Daoy (cell line): ENCODE results near the gene YWHAH. TPM values are rescaled to one million over a fixed set of nuclear protein-coding genes. Genes with fewer than 3 reads are reported as not detected.
A peak's percentile ranks its signal among the peaks of the same experiment; 100 is the strongest.
"Not testable (repeated sequence)": the region's sequence is repeated elsewhere in the genome, so short reads cannot be mapped to it uniquely, and the experiment has no call there.

Source experiments
- DNase-seq: peaks from one replicate; pipeline ENCODE4 v3.0.0-alpha.2; 2015; ENCODE audit warnings: low read depth
- total RNA-seq: library from RNA; depleted of rRNA; stranded (reverse); fragments of >200 nt; shearing (Covaris generic); gene quantifications from 2 replicates; pipeline ENCODE4 v1.2.3, GENCODE V29; 2014; rRNA removed

Gene YWHAH
- total RNA-seq, 1 experiment from 2014 or later = 195 TPM

- not testable (repeated sequence) for DNase-seq
These were observed 37.6 kb downstream of the YWHAH start for GRCh38 chr22:31981976-31982375.

DNA sequence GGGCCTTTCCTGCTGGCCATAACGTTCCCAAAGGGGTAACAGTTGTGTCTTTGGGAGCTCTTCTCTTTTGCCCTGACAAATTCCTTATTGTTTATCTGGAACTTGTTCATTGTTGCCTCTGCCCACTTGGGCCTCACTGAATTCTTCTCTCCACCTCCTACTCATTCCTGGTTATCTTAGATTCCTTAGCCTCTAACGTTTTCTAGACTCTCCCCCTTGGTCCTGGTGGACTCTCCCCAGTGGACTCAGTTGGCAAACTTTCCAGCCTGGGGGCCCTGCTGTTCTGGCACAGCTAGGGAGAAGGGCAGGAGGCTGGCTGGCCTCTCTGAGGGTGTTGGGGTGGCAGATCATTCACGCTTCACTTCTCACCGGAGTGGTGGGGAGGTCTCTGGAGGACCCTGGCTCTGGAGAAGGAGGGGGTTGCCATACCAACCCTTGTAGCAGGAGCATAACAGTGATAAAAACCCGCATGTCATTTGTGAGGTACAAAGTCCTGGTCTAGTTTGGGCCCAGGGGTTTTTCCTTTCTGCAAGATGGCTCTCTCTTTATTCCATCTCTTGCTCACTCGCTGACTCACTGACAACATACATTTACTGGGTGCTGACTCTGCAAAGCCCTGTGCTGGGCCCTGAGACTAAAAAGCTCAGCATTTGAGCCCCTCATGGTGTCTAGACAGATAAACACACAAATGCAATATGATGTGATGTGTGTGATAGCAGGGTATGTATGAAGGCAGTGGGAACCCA, 39.7 kb downstream of the YWHAH start:
- no peak for DNase-seq

GRCh38 chr22:31987218-31987617, 42.9 kb downstream of the YWHAH start:
- DNase-seq = no peak

DNA sequence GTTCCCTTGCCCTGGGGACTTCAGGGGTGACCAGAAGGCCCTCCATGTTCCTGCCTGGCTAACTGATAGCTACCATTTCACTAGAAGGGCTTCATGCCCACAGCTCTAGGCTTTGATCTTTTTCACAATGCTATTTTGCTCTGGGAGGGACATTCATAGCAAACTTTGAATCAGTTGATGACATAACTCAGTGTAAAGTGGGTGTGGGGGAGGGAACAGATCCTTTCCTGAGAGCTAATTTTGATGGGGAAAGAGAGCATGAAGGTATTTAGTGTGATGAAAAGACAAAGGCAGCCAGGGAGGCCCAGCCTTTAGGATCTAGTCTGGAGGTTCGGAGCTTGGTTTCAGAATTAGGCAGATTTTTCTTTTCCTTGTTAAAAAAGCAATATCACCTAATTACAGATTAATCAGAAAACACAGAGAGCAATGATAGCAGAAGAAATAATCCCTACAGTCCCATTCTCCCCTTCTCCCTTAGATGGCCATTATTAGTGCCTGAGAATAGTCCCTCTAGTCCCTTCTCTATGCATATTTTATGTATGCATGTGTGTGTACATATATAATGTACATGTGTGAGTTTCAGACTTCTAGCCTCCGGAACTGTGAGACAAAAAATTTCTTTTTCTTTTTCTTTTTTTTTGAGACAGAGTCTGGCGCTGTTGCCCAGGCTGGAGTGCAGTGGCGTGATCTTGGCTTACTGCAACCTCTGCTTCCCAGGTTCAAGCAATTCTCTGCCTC, 46.9 kb downstream of the YWHAH start:
- no peak for DNase-seq

DNA sequence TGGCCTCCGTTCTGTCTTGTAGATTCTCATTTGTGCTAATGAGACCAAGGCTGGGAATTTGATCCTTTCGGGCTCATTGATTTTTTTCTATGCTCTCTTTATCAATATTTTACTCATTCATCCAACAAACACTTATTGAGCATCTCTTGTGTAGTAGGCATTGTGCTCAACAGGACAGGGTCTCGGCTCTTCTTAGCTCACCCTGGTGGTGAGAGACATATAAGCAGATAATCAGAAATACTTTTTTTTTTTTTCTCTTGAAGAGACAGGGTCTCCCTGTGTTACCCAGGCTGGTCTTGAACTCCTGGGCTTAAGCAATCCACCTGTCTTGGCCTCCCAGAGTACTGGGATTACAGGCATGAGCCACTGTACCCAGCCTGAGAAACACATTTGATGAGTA, 50.7 kb downstream of the YWHAH start:
- no peak for DNase-seq

DNA sequence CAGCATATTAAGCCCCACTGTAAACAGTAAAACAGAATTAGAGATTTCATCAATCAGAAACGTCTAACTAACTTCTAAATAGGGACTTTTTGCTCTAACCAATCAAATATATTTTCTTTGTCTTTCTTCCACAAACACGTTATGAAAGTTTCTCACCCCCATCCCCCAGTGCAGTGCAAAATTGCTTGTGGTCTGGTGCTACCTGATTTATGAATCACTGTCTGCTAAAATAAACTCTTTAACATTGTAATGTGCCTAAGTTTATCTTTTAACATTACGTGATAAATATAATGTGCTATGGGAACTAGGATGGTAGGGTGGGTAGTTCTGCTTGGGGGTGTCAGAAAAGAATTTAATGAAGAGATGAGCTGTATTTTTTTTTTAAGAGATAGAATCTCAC, 51.5 kb downstream of the YWHAH start:
- DNase-seq = no peak

DNA sequence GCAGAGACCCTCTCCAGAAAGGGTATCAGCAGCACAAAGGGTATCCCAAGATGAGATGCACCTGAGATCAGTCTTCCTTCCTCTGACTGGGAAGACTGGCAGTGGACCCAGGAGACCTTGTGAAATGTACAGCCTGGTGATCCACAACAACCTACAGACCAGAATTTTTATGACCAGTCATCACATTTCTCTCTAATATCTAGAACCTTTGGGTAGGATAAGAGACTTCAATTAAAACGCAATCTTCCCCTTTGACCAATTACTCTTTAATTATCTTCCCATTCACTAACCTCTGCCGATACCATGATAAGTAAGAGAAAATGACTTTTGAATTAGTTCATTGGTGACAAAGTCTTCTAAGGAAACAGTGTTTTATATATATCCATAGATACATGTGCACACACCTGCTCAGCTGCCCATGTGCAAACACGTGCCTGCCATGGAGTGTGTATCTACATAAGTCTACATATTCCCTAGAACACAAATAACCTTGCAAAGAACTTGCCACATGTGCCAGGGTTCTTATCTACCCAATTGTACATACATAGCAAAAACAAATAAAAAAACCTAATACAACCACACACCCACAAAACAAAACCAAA, 54.5 kb downstream of the YWHAH start:
- DNase-seq = no peak

DNA sequence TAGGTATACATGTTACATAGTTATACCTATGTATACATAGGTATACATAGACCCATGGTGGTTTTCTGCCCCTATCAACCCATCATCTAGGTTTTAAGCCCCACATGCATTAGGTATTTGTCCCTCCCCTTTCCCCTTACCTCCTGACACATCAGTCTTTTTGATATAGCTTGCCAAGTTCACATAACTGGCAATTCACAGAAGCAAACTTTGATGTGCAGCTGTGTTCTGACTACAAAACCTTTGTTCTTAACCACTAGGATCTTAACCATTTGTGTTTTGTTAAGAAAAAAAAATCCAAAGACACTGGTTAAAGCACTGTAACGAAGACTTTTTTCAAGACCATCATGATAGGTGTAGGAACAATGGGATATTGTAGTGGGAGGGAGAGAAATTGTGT, 55.8 kb downstream of the YWHAH start:
- no peak for DNase-seq

DNA sequence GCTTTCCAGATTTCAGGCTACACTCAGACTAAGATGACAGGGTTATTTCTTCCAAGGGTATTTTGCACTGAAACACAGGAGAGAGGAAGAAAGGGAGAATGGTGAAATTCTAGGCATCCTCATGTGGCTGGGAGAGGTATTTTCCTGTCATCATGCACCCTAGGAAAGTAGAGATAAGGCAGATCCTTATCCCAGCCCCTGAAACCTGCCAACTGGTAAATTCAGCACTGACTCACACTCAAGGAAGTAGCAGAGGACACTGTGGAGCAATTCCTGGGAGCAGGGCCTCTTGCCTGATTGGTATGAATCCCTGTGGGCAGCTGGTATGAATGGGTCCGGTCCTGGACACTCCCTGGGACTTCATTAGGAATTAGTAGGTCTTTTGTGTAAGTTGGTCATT, 61.1 kb downstream of the YWHAH start:
- DNase-seq = peak; percentile 73

Other genes starting within 250 kb of the YWHAH start
- gene PRR14L, start 194.4 kb upstream of the YWHAH start, total RNA-seq = 9.3 and 13.5 TPM in 2 replicates
- gene DEPDC5, start 190.5 kb upstream of the YWHAH start, total RNA-seq = 6.3 and 12.5 TPM in 2 replicates
- gene SLC5A1, start 98.7 kb downstream of the YWHAH start, total RNA-seq = not detected in 2 replicates
- gene C22orf42, start 214.8 kb downstream of the YWHAH start, total RNA-seq = not detected in 2 replicates